ENCODE measurements around the gene ODAD2. TPM values are rescaled to one million over a fixed set of nuclear protein-coding genes. Genes with fewer than 3 reads are reported as not detected.
"Not testable (repeated sequence)": the region's sequence is repeated elsewhere in the genome, so short reads cannot be mapped to it uniquely, and the experiment has no call there.

Gene ODAD2
- total RNA-seq, 1 donor from 2014 or later, result 4.5 TPM

DNA sequence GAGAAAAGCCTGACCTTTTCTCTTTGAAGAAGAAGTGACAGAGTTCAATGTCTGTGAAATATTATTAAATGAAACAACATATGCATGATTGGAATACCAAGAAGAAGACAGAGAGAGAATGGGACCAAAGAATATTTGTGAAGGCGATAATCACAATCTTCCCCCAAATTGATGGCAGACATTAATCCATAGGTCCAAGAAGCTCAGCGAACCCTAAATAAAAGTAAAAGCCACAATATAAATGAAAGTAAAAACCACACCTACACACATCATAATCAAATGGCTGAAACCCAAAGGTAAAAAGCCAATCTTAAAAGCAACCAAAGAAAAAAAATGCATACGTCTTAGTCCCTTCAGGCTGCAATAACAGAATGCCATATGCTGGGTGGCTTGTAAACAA lies 84.0 kb downstream of the ODAD2 start:
- intact Hi-C loops (cut with DNase I), result no loop called here
- TF ChIP-seq, protein P1, sequence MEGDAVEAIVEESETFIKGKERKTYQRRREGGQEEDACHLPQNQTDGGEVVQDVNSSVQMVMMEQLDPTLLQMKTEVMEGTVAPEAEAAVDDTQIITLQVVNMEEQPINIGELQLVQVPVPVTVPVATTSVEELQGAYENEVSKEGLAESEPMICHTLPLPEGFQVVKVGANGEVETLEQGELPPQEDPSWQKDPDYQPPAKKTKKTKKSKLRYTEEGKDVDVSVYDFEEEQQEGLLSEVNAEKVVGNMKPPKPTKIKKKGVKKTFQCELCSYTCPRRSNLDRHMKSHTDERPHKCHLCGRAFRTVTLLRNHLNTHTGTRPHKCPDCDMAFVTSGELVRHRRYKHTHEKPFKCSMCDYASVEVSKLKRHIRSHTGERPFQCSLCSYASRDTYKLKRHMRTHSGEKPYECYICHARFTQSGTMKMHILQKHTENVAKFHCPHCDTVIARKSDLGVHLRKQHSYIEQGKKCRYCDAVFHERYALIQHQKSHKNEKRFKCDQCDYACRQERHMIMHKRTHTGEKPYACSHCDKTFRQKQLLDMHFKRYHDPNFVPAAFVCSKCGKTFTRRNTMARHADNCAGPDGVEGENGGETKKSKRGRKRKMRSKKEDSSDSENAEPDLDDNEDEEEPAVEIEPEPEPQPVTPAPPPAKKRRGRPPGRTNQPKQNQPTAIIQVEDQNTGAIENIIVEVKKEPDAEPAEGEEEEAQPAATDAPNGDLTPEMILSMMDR (IDR thresholded peaks at IDR 0.05), result no peak
- no peak overlapping the region for H3K4me3 ChIP-seq
- no peaks in the 10 kb centered on the region for H3K27me3 ChIP-seq (ENCODE audit: low read depth)
- H3K4me1 ChIP-seq, result no peaks in the 10 kb centered on the region
- no peaks in the 10 kb centered on the region for H3K36me3 ChIP-seq
- no peak overlapping the region for H3K27ac ChIP-seq
- no peaks in the 10 kb centered on the region for H3K9me3 ChIP-seq
- no peak for DNase-seq
- no peak for ATAC-seq

DNA sequence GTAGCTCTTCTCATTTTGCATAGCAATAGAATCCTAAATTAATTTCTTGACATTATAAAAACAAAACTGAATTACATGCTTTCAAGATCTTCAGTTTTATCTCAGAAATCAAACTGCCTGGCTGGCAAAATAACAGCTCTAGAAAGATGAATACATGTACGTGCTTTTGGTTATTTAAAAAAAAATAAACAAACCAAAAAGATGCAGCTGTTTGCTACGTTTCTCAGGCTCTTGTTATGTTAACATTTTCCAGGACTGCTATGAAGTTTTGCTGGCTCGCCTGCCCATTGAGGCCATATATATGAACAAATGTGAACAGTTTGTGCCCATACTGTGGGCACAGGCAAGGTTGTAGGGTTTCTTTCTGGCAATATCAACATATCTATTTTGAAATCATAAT lies 86.6 kb downstream of the ODAD2 start:
- no peak for DNase-seq
- Histone ChIP-seq H3K27me3 (ENCODE audit: low read depth) (no peaks in the 10 kb centered on the region), H3K4me3 (no peak overlapping the region), H3K36me3 (no peaks in the 10 kb centered on the region), H3K27ac (no peak overlapping the region), H3K9me3 (no peaks in the 10 kb centered on the region), H3K4me1 (no peaks in the 10 kb centered on the region)
- TF ChIP-seq, protein P1 (IDR thresholded peaks at IDR 0.05), result no peak
- intact Hi-C loops (cut with DNase I), result no loop called here
- no peak for ATAC-seq

DNA sequence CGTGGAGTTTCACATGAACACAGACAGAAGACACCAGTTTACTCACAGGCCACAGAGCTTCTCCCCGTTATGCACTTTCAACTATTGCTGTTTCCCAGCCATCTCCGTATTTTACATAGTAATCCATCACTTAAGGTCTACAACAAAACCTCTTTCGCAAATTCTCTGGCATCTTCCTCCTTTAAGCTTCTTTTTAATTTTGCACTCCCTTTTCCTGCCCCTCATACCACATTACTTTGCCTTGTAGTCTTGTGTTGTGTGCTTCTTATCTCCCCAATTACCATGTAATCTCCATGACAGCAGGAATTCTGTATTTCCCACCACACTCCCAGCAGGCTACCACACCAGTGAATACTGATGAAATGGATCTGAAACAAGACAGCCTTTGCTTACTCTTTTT lies 87.3 kb downstream of the ODAD2 start:
- Histone ChIP-seq H3K27ac (no peak overlapping the region), H3K4me1 (no peaks in the 10 kb centered on the region), H3K4me3 (no peak overlapping the region), H3K27me3 (ENCODE audit: low read depth) (no peaks in the 10 kb centered on the region), H3K9me3 (no peaks in the 10 kb centered on the region), H3K36me3 (no peaks in the 10 kb centered on the region)
- no peak for DNase-seq
- ATAC-seq, result no peak
- TF ChIP-seq, protein P1 (IDR thresholded peaks at IDR 0.05), result no peak
- intact Hi-C loops (cut with DNase I), result no loop called here

DNA sequence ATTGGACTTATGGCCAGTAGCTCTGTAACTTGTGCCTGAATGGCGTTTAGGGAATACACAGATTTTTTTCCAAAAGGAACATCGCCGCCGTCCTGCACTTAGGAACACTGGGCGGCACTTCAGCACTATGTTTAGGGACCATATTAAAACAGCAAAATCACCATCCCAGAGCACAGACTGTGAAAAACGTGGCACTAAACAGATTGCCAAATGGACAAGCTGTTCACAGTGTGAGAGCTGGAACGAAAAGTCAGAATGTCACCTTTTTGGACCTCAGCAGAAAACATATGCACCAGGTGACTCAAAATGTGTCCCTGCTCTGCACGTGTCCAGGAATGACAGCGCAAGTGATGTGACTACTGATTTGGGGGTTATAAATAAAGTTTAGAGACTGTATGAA lies 87.9 kb downstream of the ODAD2 start:
- no peak for DNase-seq
- Histone ChIP-seq H3K4me3 (no peak overlapping the region), H3K27me3 (ENCODE audit: low read depth) (no peaks in the 10 kb centered on the region), H3K36me3 (no peaks in the 10 kb centered on the region), H3K9me3 (no peaks in the 10 kb centered on the region), H3K4me1 (no peaks in the 10 kb centered on the region), H3K27ac (no peak overlapping the region)
- TF ChIP-seq, protein P1 (IDR thresholded peaks at IDR 0.05), result no peak
- no peak for ATAC-seq
- intact Hi-C loops (cut with DNase I), result no loop called here

DNA sequence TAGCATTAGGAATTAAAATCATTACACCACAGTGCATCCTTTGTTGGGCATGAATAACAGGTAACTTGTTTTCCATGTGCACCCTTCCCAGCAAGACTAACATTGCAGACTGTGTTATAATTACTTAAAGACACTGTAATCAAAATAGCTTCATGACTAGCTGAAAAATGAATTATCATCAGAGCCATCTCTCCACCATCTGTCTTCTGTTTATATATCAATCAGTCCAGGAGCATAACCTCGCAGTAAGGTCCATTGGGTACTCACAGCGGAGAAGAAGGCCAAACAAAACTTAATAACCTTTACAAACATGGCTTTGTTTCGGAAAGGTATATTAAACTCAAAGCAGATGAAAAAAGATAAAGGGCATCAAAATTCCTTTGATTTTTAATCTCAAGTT lies 90.6 kb downstream of the ODAD2 start:
- Histone ChIP-seq H3K4me1 (no peaks in the 10 kb centered on the region), H3K9me3 (no peaks in the 10 kb centered on the region), H3K27ac (no peak overlapping the region), H3K36me3 (no peaks in the 10 kb centered on the region), H3K4me3 (no peak overlapping the region), H3K27me3 (ENCODE audit: low read depth) (no peaks in the 10 kb centered on the region)
- intact Hi-C loops (cut with DNase I), result no loop called here
- ATAC-seq (no peak), DNase-seq (no peak)
- TF ChIP-seq, protein P1 (IDR thresholded peaks at IDR 0.05), result no peak

DNA sequence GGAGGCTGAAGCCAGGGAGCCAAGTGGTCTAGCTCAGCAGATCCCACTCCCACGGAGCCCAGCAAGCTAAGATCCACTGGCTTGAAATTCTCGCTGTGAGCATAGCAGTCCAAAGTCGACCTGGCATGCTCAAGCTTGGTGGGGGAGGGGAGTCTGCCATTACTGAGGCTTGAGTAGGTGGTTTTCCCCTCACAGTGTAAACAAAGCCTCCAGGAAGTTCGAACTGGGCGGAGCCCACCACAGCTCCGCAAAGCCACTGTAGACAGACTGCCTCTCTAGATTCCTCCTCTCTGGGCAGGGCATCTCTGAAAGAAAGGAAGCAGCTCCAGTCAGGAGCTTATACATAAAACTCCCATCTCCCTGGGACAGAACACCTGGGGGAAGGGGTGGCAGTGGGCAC lies 99.4 kb downstream of the ODAD2 start:
- peak; percentile 73 for DNase-seq
- not testable (repeated sequence) for ATAC-seq

More for the DNA sequence above, 99.4 kb downstream of the ODAD2 start:
- H3K27me3 ChIP-seq (ENCODE audit: low read depth); H3K27ac ChIP-seq; intact Hi-C loops (cut with DNase I); H3K36me3 ChIP-seq; H3K4me1 ChIP-seq; H3K9me3 ChIP-seq; H3K4me3 ChIP-seq: not testable (repeated sequence)
